GM18858 (cell line): ENCODE results near the gene C1orf146.
"Not testable (repeated sequence)": the region's sequence is repeated elsewhere in the genome, so short reads cannot be mapped to it uniquely, and the experiment has no call there.

Experiments
- ATAC-seq: cut with Tn5 transposase; IDR thresholded peaks from one replicate; pipeline ENCODE4 v1.9.1; 2021; ENCODE audit not compliant: unreplicated experiment

The C1orf146 gene

GRCh38 chr1:92273039-92273438, 55.3 kb downstream of the C1orf146 start:
- no peak for ATAC-seq

- no peak for ATAC-seq
These were observed 57.2 kb downstream of the C1orf146 start for GRCh38 chr1:92274939-92275338.

GRCh38 chr1:92276082-92276481, 58.4 kb downstream of the C1orf146 start:
- ATAC-seq: no peak

GRCh38 chr1:92277105-92277723, 59.5 kb downstream of the C1orf146 start:
- ATAC-seq: no peak

- not testable (repeated sequence) for ATAC-seq
These were observed 62.1 kb downstream of the C1orf146 start for GRCh38 chr1:92279781-92280180.

- ATAC-seq: not testable (repeated sequence)
These were observed 63.7 kb downstream of the C1orf146 start for GRCh38 chr1:92281411-92281810.

- ATAC-seq: no peak
These were observed 73.8 kb downstream of the C1orf146 start for GRCh38 chr1:92291372-92291999.
